ENCODE results near the gene CUX1.
A peak's percentile ranks its signal among the peaks of the same experiment; 100 is the strongest.
"Not testable (repeated sequence)": the region's sequence is repeated elsewhere in the genome, so short reads cannot be mapped to it uniquely, and the experiment has no call there.

Gene CUX1

GRCh38 chr7:101989101-101989500 is 171.7 kb downstream of the CUX1 start:
- no peak for DNase-seq

- DNase-seq: no peak
Measured at GRCh38 chr7:101990811-101991418, 173.5 kb downstream of the CUX1 start.

- no peak for DNase-seq
Measured at GRCh38 chr7:101991860-101992259, 174.4 kb downstream of the CUX1 start.

GRCh38 chr7:101993311-101993710 is 175.9 kb downstream of the CUX1 start:
- DNase-seq: no peak

GRCh38 chr7:101995121-101995520 is 177.7 kb downstream of the CUX1 start:
- DNase-seq: no peak

GRCh38 chr7:101996131-101996691 is 178.8 kb downstream of the CUX1 start:
- DNase-seq: no peak

- DNase-seq: no peak
Measured at GRCh38 chr7:101996876-101997275, 179.4 kb downstream of the CUX1 start.

- DNase-seq: no peak
Measured at GRCh38 chr7:101998029-101998905, 180.8 kb downstream of the CUX1 start.

- DNase-seq: no peak
Measured at GRCh38 chr7:101998906-101999240, 181.4 kb downstream of the CUX1 start.

- DNase-seq: no peak
Measured at GRCh38 chr7:101999393-101999792, 182.0 kb downstream of the CUX1 start.

GRCh38 chr7:102000123-102000522 is 182.7 kb downstream of the CUX1 start:
- no peak for DNase-seq

- no peak for DNase-seq
Measured at GRCh38 chr7:102004229-102004628, 186.8 kb downstream of the CUX1 start.

GRCh38 chr7:102004848-102005247 is 187.4 kb downstream of the CUX1 start:
- no peak for DNase-seq

- DNase-seq: no peak
Measured at GRCh38 chr7:102005933-102006480, 188.6 kb downstream of the CUX1 start.

GRCh38 chr7:102006695-102007094 is 189.3 kb downstream of the CUX1 start:
- DNase-seq: no peak

- peak; percentile 3 for DNase-seq
Measured at GRCh38 chr7:102008535-102009262, 191.3 kb downstream of the CUX1 start.

GRCh38 chr7:102009628-102010027 is 192.2 kb downstream of the CUX1 start:
- DNase-seq: no peak

- not testable (repeated sequence) for DNase-seq
Measured at GRCh38 chr7:102012112-102012830, 194.8 kb downstream of the CUX1 start.

- DNase-seq: no peak
Measured at GRCh38 chr7:102012941-102013461, 195.6 kb downstream of the CUX1 start.

- DNase-seq: no peak
Measured at GRCh38 chr7:102018876-102019275, 201.4 kb downstream of the CUX1 start.

GRCh38 chr7:102019461-102019860 is 202.0 kb downstream of the CUX1 start:
- DNase-seq: no peak
